A549 treated with DMSO at 1 μM for 4 hours (cell line): ENCODE measurements around the gene WWC2. TPM values are rescaled to one million over a fixed set of nuclear protein-coding genes. Genes with fewer than 3 reads are reported as not detected.

Source experiments
- total RNA-seq: library from RNA; stranded (reverse); fragments of 200-300 nt; extraction: Qiagen RNA extraction; gene quantifications from 5 replicates; pipeline ENCODE4 v1.2.3, GENCODE V29; 2022; ENCODE audit warnings: low read depth

Gene WWC2
- 13.5 to 20.7 TPM (median 17.0 TPM) in 5 replicates for total RNA-seq

DNA sequence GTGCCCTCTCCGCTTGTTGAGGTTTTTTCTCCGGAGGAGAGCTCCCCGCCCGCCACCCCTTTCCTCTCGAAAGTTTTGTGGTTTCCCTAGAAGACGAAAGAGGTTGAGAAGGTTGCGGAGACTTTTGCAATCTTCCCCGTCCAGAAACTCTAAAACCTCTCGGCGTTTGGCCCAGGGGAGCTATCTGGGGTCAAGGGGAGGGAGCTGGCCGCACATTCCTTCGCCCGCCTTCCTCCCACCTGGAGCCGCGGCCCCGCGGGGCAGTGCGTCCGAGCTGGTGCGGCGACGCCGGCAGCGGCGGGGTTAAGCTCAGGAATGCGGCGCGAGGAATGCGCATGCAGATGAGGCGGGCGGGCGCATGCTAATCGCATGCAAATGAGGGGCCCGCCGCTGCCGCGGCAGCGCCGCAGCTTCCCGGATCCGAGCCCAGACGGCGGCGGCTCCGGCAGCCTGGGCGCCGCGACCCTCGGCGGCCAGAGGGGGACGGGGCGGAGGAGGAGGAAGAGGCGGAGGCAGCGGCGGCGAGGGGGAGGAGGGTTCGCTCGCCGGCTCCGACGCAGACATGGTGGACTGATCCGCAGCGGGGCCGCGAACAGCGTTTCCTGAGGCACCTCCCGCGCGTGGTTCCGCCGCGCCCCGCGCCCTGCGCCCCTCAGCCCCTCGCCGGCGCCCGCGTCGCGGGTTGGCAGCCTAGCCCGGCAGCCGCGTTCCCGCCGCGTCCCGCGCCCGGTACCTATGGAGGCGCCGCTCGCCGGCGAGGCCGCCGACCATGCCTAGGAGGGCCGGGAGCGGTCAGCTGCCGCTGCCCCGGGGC is at the start of gene WWC2:
Gene WWC2, plus strand, starts transcription at position 535 of the 814 bp plus-strand sequence. Its CDS starts 235 bp downstream, at position 770.

GRCh38 chr4:183320211-183321059 is 221.4 kb downstream of the WWC2 start, which contains the start of gene CLDN22:
Gene CLDN22, minus strand, starts transcription at chr4:183320276. Its CDS starts 58 bp downstream, at chr4:183320218.

DNA sequence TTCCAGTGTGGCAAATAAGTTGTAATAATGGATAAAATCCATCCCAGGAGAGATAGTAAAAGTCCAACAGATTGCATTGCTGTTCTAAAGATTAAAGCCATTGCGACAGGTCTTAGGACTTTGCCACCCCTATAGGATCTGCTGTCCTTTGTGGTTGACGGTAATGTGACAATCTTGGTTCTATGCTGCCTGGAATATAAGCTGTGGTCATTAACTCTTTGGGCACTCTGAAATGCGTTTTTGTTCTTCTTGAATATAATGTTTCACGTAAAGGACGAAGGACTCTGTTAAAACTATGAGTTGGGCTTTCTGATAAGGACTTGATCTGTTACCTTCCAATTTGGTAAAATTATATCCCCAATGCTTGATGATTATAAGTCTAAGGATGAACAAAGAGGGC is 223.3 kb downstream of the WWC2 start, which contains the start of gene CLDN24:
Gene CLDN24, minus strand, starts transcription at position 101 of the 400 bp plus-strand sequence. Its CDS starts 0 bp downstream, at position 101.

Other genes with a start within 250 kb of the WWC2 start
- 76.7 to 80.2 TPM (median 79.8 TPM) in 5 replicates for gene DCTD, start 181.9 kb upstream of the WWC2 start, total RNA-seq
- not detected in 5 replicates for gene CLDN22, start 221.0 kb downstream of the WWC2 start, total RNA-seq
- gene CLDN24, start 223.2 kb downstream of the WWC2 start, total RNA-seq, result not detected in 5 replicates